H9 (cell line): Measurements from ENCODE around the gene NALCN. TPM values are rescaled to one million over a fixed set of nuclear protein-coding genes. Genes with fewer than 3 reads are reported as not detected.

Source experiments
- DNase-seq: peaks from one replicate; pipeline ENCODE4 v3.0.0-alpha.2; 2017
- H2AFZ ChIP-seq: one replicate; pipeline ENCODE4 v1.6.1; 2013; ENCODE audit warnings: mild to moderate bottlenecking, low read length, control low read depth, moderate library complexity
- H2AK5ac ChIP-seq: 2 replicates; pipeline ENCODE4 v1.6.1; 2013; ENCODE audit warnings: low read length, control low read depth, mixed read lengths; ENCODE audit not compliant: insufficient read length
- H2BK120ac ChIP-seq: one replicate; pipeline ENCODE4 v1.6.1; 2013; ENCODE audit warnings: low read depth, mild to moderate bottlenecking, low read length, control low read depth, inconsistent platforms; ENCODE audit not compliant: poor library complexity, severe bottlenecking
- H2BK12ac ChIP-seq: 2 replicates; pipeline ENCODE4 v1.6.1; 2013; ENCODE audit warnings: low read length, control low read depth, mixed read lengths, low read depth; ENCODE audit not compliant: insufficient read length
- H2BK15ac ChIP-seq: 2 replicates; pipeline ENCODE4 v1.6.1; 2013; ENCODE audit warnings: low read depth, low read length, control low read depth
- H2BK20ac ChIP-seq: one replicate; pipeline ENCODE4 v1.6.1; 2013; ENCODE audit warnings: low read depth, mild to moderate bottlenecking, low read length, control low read depth, inconsistent platforms; ENCODE audit not compliant: poor library complexity, severe bottlenecking
- H2BK5ac ChIP-seq: 2 replicates; pipeline ENCODE4 v1.6.1; 2013; ENCODE audit warnings: low read length, control low read depth, mixed read lengths; ENCODE audit not compliant: insufficient read length
- H3K14ac ChIP-seq: 2 replicates; pipeline ENCODE4 v1.6.1; 2013; ENCODE audit warnings: low read length, control low read depth; ENCODE audit not compliant: insufficient read depth
- H3K18ac ChIP-seq: 2 replicates; pipeline ENCODE4 v1.6.1; 2013; ENCODE audit warnings: low read depth, mild to moderate bottlenecking, mixed read lengths, low read length, control low read depth; ENCODE audit not compliant: insufficient read length
- H3K23ac ChIP-seq: 2 replicates; pipeline ENCODE4 v1.6.1; 2013; ENCODE audit warnings: low read length, control low read depth, mixed read lengths, low read depth; ENCODE audit not compliant: insufficient read length
- H3K23me2 ChIP-seq: 2 replicates; pipeline ENCODE4 v1.6.1; 2013; ENCODE audit warnings: low read depth, mild to moderate bottlenecking, mixed read lengths, low read length, control low read depth; ENCODE audit not compliant: insufficient read length, poor library complexity, severe bottlenecking
- H3K27ac ChIP-seq: 2 replicates; pipeline ENCODE4 v1.5.1; 2013; ENCODE audit warnings: low read length, control low read depth, mixed read lengths, low read depth; ENCODE audit not compliant: insufficient read length
- H3K27me3 ChIP-seq: 2 replicates; pipeline ENCODE4 v1.6.1; 2013; ENCODE audit warnings: low read length, control low read depth, inconsistent platforms; ENCODE audit not compliant: insufficient read depth
- H3K4ac ChIP-seq: 2 replicates; pipeline ENCODE4 v1.6.1; 2013; ENCODE audit warnings: low read depth, mild to moderate bottlenecking, control low read depth, inconsistent platforms, low read length, moderate library complexity
- H3K4me1 ChIP-seq: 2 replicates; pipeline ENCODE4 v1.6.1; 2013; ENCODE audit warnings: low read length, control low read depth, inconsistent platforms; ENCODE audit not compliant: insufficient read depth
- H3K4me2 ChIP-seq: 2 replicates; pipeline ENCODE4 v1.6.1; 2013; ENCODE audit warnings: low read length, control low read depth, mixed read lengths; ENCODE audit not compliant: insufficient read length, insufficient read depth
- H3K56ac ChIP-seq: 2 replicates; pipeline ENCODE4 v1.6.1; 2013; ENCODE audit warnings: low read depth, mild to moderate bottlenecking, mixed read lengths, low read length, control low read depth; ENCODE audit not compliant: insufficient read length
- H3K79me1 ChIP-seq: 2 replicates; pipeline ENCODE4 v1.6.1; 2013; ENCODE audit warnings: low read depth, mild to moderate bottlenecking, moderate library complexity, low read length, control low read depth, inconsistent platforms; ENCODE audit not compliant: insufficient read depth, poor library complexity, severe bottlenecking
- H3K79me2 ChIP-seq: 2 replicates; pipeline ENCODE4 v1.6.1; 2013; ENCODE audit warnings: low read length, control low read depth, inconsistent platforms; ENCODE audit not compliant: insufficient read depth
- H3K9ac ChIP-seq: 2 replicates; pipeline ENCODE4 v1.6.1; 2013; ENCODE audit warnings: low read length, control low read depth, mixed read lengths; ENCODE audit not compliant: insufficient read length; ENCODE audit errors: extremely low read depth
- H3K9me3 ChIP-seq: one replicate; pipeline ENCODE4 v1.6.1; 2013; ENCODE audit warnings: low read depth, low read length, inconsistent platforms; ENCODE audit not compliant: control insufficient read depth
- H3T11ph ChIP-seq: one replicate; pipeline ENCODE4 v1.6.1; 2013; ENCODE audit warnings: mild to moderate bottlenecking, low read length, control low read depth, inconsistent platforms
- H4K20me1 ChIP-seq: one replicate; pipeline ENCODE4 v1.6.1; 2013; ENCODE audit not compliant: control insufficient read depth, insufficient read length, insufficient read depth
- H4K5ac ChIP-seq: 2 replicates; pipeline ENCODE4 v1.6.1; 2013; ENCODE audit warnings: low read depth, mild to moderate bottlenecking, mixed read lengths, low read length, control low read depth; ENCODE audit not compliant: insufficient read length
- H4K8ac ChIP-seq: replicated peaks from 2 replicates; pipeline ENCODE4 v1.6.1; 2013; ENCODE audit warnings: low read length, control low read depth, mixed read lengths, low read depth; ENCODE audit not compliant: insufficient read length
- H4K91ac ChIP-seq: 2 replicates; pipeline ENCODE4 v1.6.1; 2013; ENCODE audit warnings: low read depth, mild to moderate bottlenecking, moderate library complexity, mixed read lengths, low read length, control low read depth; ENCODE audit not compliant: insufficient read length
- H3K27ac Mint-ChIP-seq, 3 experiments: 2 replicates in 2 of 3; 3 replicates in 1 of 3; pipeline ENCODE4 v1.8.0; 2020 to 2021; ENCODE audit warnings: mixed read lengths in 3 of 3, mild to moderate bottlenecking in 1 of 3, moderate library complexity in 1 of 3
- H3K27me3 Mint-ChIP-seq: 2 replicates; pipeline ENCODE4 v1.8.0; 2021; ENCODE audit warnings: low read depth, mild to moderate bottlenecking, moderate library complexity, mixed read lengths
- H3K36me3 Mint-ChIP-seq, 3 experiments: 2 replicates in 2 of 3; 3 replicates in 1 of 3; pipeline ENCODE4 v1.8.0; 2020 to 2021; ENCODE audit warnings: low read depth in 3 of 3, mixed read lengths in 3 of 3; ENCODE audit not compliant: insufficient read depth in 1 of 3
- H3K4me1 Mint-ChIP-seq, 2 experiments: 2 replicates each; pipeline ENCODE4 v1.8.0; 2020; ENCODE audit warnings: mixed read lengths in 2 of 2
- H3K4me3 Mint-ChIP-seq, 2 experiments: 2 replicates in 1 of 2; 3 replicates in 1 of 2; pipeline ENCODE4 v1.8.0; 2020 to 2021; ENCODE audit warnings: mild to moderate bottlenecking in 2 of 2, mixed read lengths in 2 of 2, moderate library complexity in 1 of 2
- H3K9me3 Mint-ChIP-seq, 2 experiments: 2 replicates in 1 of 2; 3 replicates in 1 of 2; pipeline ENCODE4 v1.8.0; 2020; ENCODE audit warnings: mild to moderate bottlenecking in 2 of 2, mixed read lengths in 2 of 2, moderate library complexity in 1 of 2
- WGBS: extraction: QIAGEN DNeasy Blood & Tissue Kit; methylation state at CpG from one replicate; pipeline ENCODE4 v1.1.7; 2013; ENCODE audit warnings: missing lambda C conversion rate, low lambda C conversion rate, mixed read lengths; ENCODE audit not compliant: insufficient read length; ENCODE audit errors: extremely low coverage; 5-methylcytosine and 5-hydroxymethylcytosine counted together
- total RNA-seq: library from RNA; stranded (reverse); gene quantifications from 2 replicates; pipeline ENCODE4 v1.2.1, GENCODE V29; 2021
- TF ChIP-seq, protein P1 (sequence below): fragments of 200-600 bp; sonication (generic); conservative IDR thresholded peaks from 3 replicates; pipeline ENCODE4 v1.8.0; 2021; ENCODE audit warnings: antibody characterized with exemption, mild to moderate bottlenecking

The NALCN gene
- total RNA-seq, 1 experiment from 2014 or later, result 0.09 TPM

DNA sequence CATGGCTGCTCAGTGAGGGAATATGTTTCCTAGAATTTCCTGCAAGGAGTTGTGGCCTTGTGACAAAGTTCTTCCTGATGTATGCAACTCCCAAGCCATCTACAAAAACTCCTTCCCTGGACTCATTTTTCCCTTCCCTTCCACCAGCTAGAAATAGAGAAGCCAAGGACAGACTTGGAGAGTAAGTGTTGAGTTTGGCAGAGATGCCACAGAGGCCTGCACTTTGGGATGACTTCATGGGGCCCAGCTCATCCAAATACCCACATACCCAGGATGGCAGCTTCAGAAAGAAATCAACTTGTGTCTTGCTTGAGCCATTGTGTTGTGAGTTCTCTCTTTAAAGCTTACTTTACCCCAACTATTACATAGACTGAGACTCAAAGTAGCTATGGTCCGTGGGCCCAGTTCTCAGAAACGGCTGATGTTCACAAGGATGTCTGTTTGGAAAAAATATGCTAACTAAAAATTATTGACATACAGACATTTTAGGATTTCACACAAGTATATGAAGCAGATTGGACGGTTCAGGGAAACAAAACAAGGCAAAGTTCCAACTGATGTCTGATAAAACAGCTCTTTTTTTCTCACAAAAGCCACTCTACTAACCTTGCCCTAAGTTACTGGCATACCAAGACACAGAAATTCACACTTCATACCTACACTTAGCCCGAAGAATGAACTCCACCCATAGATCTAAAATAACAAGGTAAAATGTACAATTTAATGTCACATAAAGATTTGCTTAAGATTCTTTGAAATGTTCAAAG is 107.9 kb downstream of the NALCN start:
- TF ChIP-seq, protein P1, sequence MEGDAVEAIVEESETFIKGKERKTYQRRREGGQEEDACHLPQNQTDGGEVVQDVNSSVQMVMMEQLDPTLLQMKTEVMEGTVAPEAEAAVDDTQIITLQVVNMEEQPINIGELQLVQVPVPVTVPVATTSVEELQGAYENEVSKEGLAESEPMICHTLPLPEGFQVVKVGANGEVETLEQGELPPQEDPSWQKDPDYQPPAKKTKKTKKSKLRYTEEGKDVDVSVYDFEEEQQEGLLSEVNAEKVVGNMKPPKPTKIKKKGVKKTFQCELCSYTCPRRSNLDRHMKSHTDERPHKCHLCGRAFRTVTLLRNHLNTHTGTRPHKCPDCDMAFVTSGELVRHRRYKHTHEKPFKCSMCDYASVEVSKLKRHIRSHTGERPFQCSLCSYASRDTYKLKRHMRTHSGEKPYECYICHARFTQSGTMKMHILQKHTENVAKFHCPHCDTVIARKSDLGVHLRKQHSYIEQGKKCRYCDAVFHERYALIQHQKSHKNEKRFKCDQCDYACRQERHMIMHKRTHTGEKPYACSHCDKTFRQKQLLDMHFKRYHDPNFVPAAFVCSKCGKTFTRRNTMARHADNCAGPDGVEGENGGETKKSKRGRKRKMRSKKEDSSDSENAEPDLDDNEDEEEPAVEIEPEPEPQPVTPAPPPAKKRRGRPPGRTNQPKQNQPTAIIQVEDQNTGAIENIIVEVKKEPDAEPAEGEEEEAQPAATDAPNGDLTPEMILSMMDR, result no peak
- no peak for DNase-seq
- Histone ChIP-seq H3K18ac (no peak overlapping the region), H3K27ac (no peak overlapping the region), H3K27me3 (no peaks in the 10 kb centered on the region), H4K5ac (no peak overlapping the region), H2AFZ (no peak overlapping the region), H4K8ac (no peak overlapping the region), H3K79me2 (no peaks in the 10 kb centered on the region), H3K9me3 (no peaks in the 10 kb centered on the region), H3K79me1 (no peaks in the 10 kb centered on the region), H3K14ac (no peak overlapping the region), H2BK12ac (no peak overlapping the region), H4K91ac (no peak overlapping the region), H3K4me2 (no peak overlapping the region), H3K23ac (no peak overlapping the region), H3K9ac (no peak overlapping the region), H3T11ph (no peak overlapping the region), H3K4ac (no peak overlapping the region), H3K56ac (no peak overlapping the region), H2BK20ac (no peak overlapping the region), H2BK120ac (no peak overlapping the region), H2AK5ac (no peak overlapping the region), H4K20me1 (no peaks in the 10 kb centered on the region), H2BK15ac (no peak overlapping the region), H3K4me1 (no peaks in the 10 kb centered on the region), H3K23me2 (no peaks in the 10 kb centered on the region), H2BK5ac (no peak overlapping the region)
- no peak overlapping the region for H3K4me3 Mint-ChIP-seq
- WGBS, result no CpG with 5 or more reads among the region's 4 CpGs
- H3K27ac Mint-ChIP-seq, result no peak overlapping the region
- H3K9me3 Mint-ChIP-seq, result no peaks in the 10 kb centered on the region
- H3K36me3 Mint-ChIP-seq, result no peaks in the 10 kb centered on the region
- H3K4me1 Mint-ChIP-seq, result no peaks in the 10 kb centered on the region
- no peaks in the 10 kb centered on the region for H3K27me3 Mint-ChIP-seq
